Urothelium cell line (cell line): Measurements from ENCODE around the gene MORN1.
A peak's percentile ranks its signal among the peaks of the same experiment; 100 is the strongest.
"Not testable (repeated sequence)": the region's sequence is repeated elsewhere in the genome, so short reads cannot be mapped to it uniquely, and the experiment has no call there.

Experiments used
- DNase-seq: peaks from one replicate; pipeline ENCODE4 v3.0.0; 2011; ENCODE audit warnings: low spot score, mixed read lengths
- FAIRE-seq: peaks from 2 replicates; lab custom pipeline; 2011; peaks lifted over from hg19 to GRCh38; lab: Jason Lieb, UNC

MORN1 gene

GRCh38 chr1:2341706-2342383 lies 49.5 kb downstream of the MORN1 start:
- DNase-seq: no peak
- FAIRE-seq: no peak

GRCh38 chr1:2340918-2341254 lies 50.5 kb downstream of the MORN1 start:
- FAIRE-seq (no peak), DNase-seq (no peak)

- FAIRE-seq (no peak), DNase-seq (no peak)
Measured at GRCh38 chr1:2340086-2340917, 51.1 kb downstream of the MORN1 start.

GRCh38 chr1:2339206-2340085 lies 51.9 kb downstream of the MORN1 start:
- DNase-seq (no peak), FAIRE-seq (no peak)

- DNase-seq: no peak
- FAIRE-seq: no peak
Measured at GRCh38 chr1:2337501-2337900, 53.9 kb downstream of the MORN1 start.

GRCh38 chr1:2337081-2337480 lies 54.3 kb downstream of the MORN1 start:
- DNase-seq (no peak), FAIRE-seq (no peak)

GRCh38 chr1:2336499-2336898 lies 54.9 kb downstream of the MORN1 start:
- FAIRE-seq (no peak), DNase-seq (no peak)

GRCh38 chr1:2335721-2336455 lies 55.5 kb downstream of the MORN1 start:
- FAIRE-seq (no peak), DNase-seq (no peak)

GRCh38 chr1:2334883-2335534 lies 56.3 kb downstream of the MORN1 start:
- no peak for FAIRE-seq
- DNase-seq: peak; percentile 33

- no peak for FAIRE-seq
Measured at GRCh38 chr1:2334366-2334765, 57.0 kb downstream of the MORN1 start.

GRCh38 chr1:2331580-2331979 lies 59.8 kb downstream of the MORN1 start:
- FAIRE-seq, DNase-seq: not testable (repeated sequence)

More at GRCh38 chr1:2334366-2334765, 57.0 kb downstream of the MORN1 start:
- DNase-seq: no peak

GRCh38 chr1:2331200-2331544 lies 60.2 kb downstream of the MORN1 start:
- no peak for FAIRE-seq
- no peak for DNase-seq

GRCh38 chr1:2330519-2331199 lies 60.7 kb downstream of the MORN1 start:
- DNase-seq (peak; percentile 82), FAIRE-seq (no peak)

GRCh38 chr1:2330035-2330434 lies 61.3 kb downstream of the MORN1 start:
- DNase-seq (no peak), FAIRE-seq (no peak)

- DNase-seq: no peak
- FAIRE-seq: no peak
Measured at GRCh38 chr1:2328676-2329455, 62.5 kb downstream of the MORN1 start.

- DNase-seq: no peak
- no peak for FAIRE-seq
Measured at GRCh38 chr1:2327841-2328240, 63.5 kb downstream of the MORN1 start.

- not testable (repeated sequence) for DNase-seq, FAIRE-seq
Measured at GRCh38 chr1:2327162-2327561, 64.2 kb downstream of the MORN1 start.

- FAIRE-seq (no peak), DNase-seq (no peak)
Measured at GRCh38 chr1:2326524-2326923, 64.8 kb downstream of the MORN1 start.
